Body of pancreas (tissue), 4 donors: Measurements from ENCODE around the gene BTBD8. TPM values are rescaled to one million over a fixed set of nuclear protein-coding genes. Genes with fewer than 3 reads are reported as not detected.

ENCODE experiments used
- ATAC-seq: fragments of 150-250 bp; one replicate; pipeline ENCODE4 v1.9.1; 2016
- DNase-seq, 4 donors: peaks; one replicate each; pipeline ENCODE4 v3.0.0-alpha.2; 2019
- H3K27ac ChIP-seq, 4 donors: fragments of 200-600 bp; sonication (generic); 1 replicate in 3 of 4; 2 replicates in 1 of 4; pipeline versions ENCODE4 v1.5.1 to v1.6.1; 2016 to 2019; ENCODE audit warnings: mild to moderate bottlenecking in 1 of 4, mixed read lengths in 1 of 4, moderate library complexity in 1 of 4
- H3K27me3 ChIP-seq, 2 donors: fragments of 200-600 bp; sonication (generic); one replicate each; pipeline ENCODE4 v1.6.0; 2016; ENCODE audit warnings: mild to moderate bottlenecking in 1 of 2
- H3K36me3 ChIP-seq, 2 donors: fragments of 200-600 bp; sonication (generic); replicated peaks in 1 of 2; 2 replicates each; pipeline ENCODE4 v1.5.1; 2016; ENCODE audit warnings: low read depth in 2 of 2; ENCODE audit not compliant: insufficient read depth in 1 of 2
- H3K4me1 ChIP-seq: fragments of 200-600 bp; sonication (generic); one replicate; pipeline ENCODE4 v1.6.0; 2016
- H3K4me3 ChIP-seq, 2 donors: fragments of 200-600 bp; sonication (generic); 1 replicate in 1 of 2; 2 replicates in 1 of 2; pipeline ENCODE4 v1.5.1; 2016 to 2019
- H3K9me3 ChIP-seq, 3 donors: fragments of 200-600 bp; sonication (generic); 1 replicate in 2 of 3; 2 replicates in 1 of 3; pipeline ENCODE4 v1.5.1; 2016
- POLR2A ChIP-seq, 3 donors: fragments of 450-650 bp; IDR thresholded peaks; one replicate each; pipeline ENCODE4 v1.6.1; 2016; ENCODE audit warnings: antibody characterized with exemption in 3 of 3, mild to moderate bottlenecking in 2 of 3
- WGBS, 2 donors: methylation state at CpG; one replicate each; pipeline ENCODE4 v1.1.5; 2017; 5-methylcytosine and 5-hydroxymethylcytosine counted together
- intact Hi-C: fragments of 100-400 bp; cut with DNase I; formaldehyde crosslinking; loops from one replicate; pipeline ENCODE4 v1.15.1; 2023
- total RNA-seq, 2 donors: library from RNA; depleted of rRNA; stranded (reverse); fragments of >200 nt; gene quantifications; one replicate each; pipeline ENCODE4 v1.1.0, GENCODE V29; 2016
- TF ChIP-seq, protein P1 (sequence below), 7 experiments: fragments of 450-650 bp in 4 of 7; fragments of 200-600 bp in 3 of 7; sonication (generic) in 3 of 7; IDR thresholded peaks; one replicate each; pipeline ENCODE4 v1.5.1; 2016 to 2019; ENCODE audit warnings: antibody characterized with exemption in 7 of 7

Gene BTBD8
- total RNA-seq, 2 donors from 2014 or later = 4.7 to 6.6 TPM

DNA sequence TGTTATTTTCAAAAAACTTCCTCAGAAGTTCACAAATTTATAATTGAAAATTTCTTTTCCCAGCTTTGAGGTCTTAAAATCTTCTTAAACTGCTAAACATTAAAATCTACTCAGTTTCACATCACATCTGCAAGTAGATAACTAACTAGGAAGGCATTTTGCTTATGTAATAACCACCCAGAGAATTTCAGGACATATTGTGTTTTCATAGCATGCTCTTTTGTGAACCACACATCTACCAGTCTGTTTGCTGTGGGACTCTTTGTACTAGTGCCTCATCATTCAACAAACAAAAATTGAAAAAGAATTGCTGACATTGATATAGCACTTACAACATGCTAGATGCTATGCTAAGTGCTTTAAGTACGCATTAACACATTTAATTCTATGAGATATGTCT, 105.9 kb downstream of the BTBD8 start:
- DNase-seq = no peak
- intact Hi-C loops = no loop called here
- WGBS, 2 donors = 94 to 97% methylated on average over 1 of the region's 1 CpG
- ATAC-seq = no peak
- no peaks in the 10 kb centered on the region for H3K9me3 ChIP-seq
- no peak overlapping the region for H3K27ac ChIP-seq
- no peaks in the 10 kb centered on the region for H3K27me3 ChIP-seq
- no peaks in the 10 kb centered on the region for H3K4me1 ChIP-seq
- no peak overlapping the region for H3K4me3 ChIP-seq
- TF ChIP-seq POLR2A (IDR thresholded peaks at IDR 0.05) = no peak
- TF ChIP-seq, protein P1, sequence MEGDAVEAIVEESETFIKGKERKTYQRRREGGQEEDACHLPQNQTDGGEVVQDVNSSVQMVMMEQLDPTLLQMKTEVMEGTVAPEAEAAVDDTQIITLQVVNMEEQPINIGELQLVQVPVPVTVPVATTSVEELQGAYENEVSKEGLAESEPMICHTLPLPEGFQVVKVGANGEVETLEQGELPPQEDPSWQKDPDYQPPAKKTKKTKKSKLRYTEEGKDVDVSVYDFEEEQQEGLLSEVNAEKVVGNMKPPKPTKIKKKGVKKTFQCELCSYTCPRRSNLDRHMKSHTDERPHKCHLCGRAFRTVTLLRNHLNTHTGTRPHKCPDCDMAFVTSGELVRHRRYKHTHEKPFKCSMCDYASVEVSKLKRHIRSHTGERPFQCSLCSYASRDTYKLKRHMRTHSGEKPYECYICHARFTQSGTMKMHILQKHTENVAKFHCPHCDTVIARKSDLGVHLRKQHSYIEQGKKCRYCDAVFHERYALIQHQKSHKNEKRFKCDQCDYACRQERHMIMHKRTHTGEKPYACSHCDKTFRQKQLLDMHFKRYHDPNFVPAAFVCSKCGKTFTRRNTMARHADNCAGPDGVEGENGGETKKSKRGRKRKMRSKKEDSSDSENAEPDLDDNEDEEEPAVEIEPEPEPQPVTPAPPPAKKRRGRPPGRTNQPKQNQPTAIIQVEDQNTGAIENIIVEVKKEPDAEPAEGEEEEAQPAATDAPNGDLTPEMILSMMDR (IDR thresholded peaks at IDR 0.05) = no peak
- no peaks in the 10 kb centered on the region for H3K36me3 ChIP-seq

DNA sequence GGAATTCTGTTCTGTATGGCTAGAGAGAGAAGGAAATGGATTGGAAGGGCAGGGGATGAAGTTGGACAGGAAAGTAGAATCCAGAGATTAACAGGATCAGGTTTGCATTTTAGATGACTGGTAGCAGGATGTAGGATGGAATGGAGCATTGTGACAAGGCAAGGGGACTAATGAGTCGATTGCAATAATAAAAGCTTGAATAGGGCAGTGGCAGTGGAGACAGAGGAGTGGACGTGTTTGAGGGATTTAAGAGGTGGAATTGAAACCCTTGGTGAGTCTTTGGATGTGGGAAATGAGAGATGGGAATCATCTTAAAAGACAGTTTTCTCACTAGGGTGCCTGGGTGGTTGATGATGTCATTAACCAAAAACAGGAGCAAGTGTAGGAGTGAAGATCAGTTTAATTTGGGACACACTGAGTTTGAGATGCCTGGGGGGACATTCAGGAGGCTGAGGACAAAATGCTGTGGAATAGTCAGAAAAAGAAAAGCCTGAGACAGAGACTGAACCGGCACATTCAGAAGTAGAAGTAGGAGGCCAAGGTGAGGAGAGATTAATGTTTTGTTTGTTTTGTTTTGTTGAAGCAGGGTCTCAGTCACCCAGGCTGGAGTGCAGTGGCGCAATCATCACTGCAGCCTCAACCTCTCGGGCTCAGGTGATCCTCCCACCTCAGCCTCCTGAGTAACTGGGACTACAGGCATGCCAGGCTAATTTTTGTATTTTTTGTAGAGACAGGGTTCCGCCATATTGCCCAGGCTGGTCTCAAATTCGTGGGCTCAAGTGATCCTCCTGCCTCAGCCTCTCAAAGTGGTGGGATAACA, 108.5 kb downstream of the BTBD8 start:
- no peak for DNase-seq
- TF ChIP-seq, protein P1 (IDR thresholded peaks at IDR 0.05) = no peak
- TF ChIP-seq POLR2A (IDR thresholded peaks at IDR 0.05) = no peak
- Histone ChIP-seq H3K4me3 (no peak overlapping the region), H3K9me3 (no peaks in the 10 kb centered on the region), H3K4me1 (no peaks in the 10 kb centered on the region), H3K36me3 (no peaks in the 10 kb centered on the region), H3K27ac (no peak overlapping the region), H3K27me3 (no peaks in the 10 kb centered on the region)
- 64 to 67% methylated on average over 7 of the region's 7 CpGs for WGBS, 2 donors
- intact Hi-C loops = no loop called here
- ATAC-seq = no peak

DNA sequence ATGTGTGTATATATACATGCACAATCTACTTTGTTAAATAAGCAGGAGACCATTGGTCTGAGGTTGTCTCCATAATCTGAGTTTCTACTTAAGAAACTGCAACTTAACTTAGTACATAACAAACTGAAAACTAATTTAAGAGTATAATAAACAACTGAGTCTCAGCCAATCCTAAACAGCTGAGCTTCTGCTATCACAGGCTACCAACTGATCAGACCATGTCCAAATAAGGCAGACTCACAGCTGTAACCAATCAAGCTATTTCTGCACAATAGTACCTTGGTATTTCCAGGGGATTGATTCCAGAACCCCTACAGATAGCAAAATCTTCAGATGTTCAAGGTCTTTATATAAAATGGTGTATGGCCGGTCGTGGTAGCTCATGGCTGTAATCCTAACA, 111.6 kb downstream of the BTBD8 start:
- WGBS, 2 donors = 79 to 81% methylated on average over 2 of the region's 2 CpGs

DNA sequence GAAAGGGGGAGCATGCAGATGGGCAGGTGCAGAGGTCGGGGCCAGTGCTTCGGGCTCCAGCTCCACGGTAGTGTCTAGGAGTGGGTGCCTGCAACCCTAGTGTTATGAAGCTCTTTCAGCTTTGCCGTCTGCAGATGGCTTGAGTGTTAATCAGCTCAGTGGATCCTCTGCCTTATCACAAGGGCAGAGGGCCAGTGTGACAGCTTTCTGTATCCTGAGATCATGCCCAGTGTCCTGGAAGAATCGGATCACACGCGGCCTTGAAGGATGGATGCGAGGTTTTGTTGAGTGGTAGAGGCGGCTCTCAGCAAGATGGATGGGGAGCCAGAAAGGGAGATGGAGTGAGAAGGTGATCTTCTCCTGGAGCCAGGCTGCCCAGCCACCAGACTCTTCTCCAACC, 112.1 kb downstream of the BTBD8 start:
- intact Hi-C loops = no loop called here
- no peaks in the 10 kb centered on the region for H3K36me3 ChIP-seq
- TF ChIP-seq POLR2A (IDR thresholded peaks at IDR 0.05) = no peak
- TF ChIP-seq, protein P1 (IDR thresholded peaks at IDR 0.05) = no peak
- 83 to 85% methylated on average over 6 to 9 of the region's 9 CpGs for WGBS, 2 donors
- H3K9me3 ChIP-seq = no peaks in the 10 kb centered on the region
- H3K27ac ChIP-seq = no peak overlapping the region
- DNase-seq (no peak), ATAC-seq (no peak)
- H3K27me3 ChIP-seq = no peaks in the 10 kb centered on the region
- H3K4me3 ChIP-seq = no peak overlapping the region
- no peaks in the 10 kb centered on the region for H3K4me1 ChIP-seq

More for the DNA sequence above, 111.6 kb downstream of the BTBD8 start:
- Histone ChIP-seq H3K9me3 (no peaks in the 10 kb centered on the region), H3K4me3 (no peak overlapping the region), H3K27me3 (no peaks in the 10 kb centered on the region), H3K36me3 (no peaks in the 10 kb centered on the region), H3K27ac (no peak overlapping the region), H3K4me1 (no peaks in the 10 kb centered on the region)
- TF ChIP-seq, protein P1 (IDR thresholded peaks at IDR 0.05) = no peak
- TF ChIP-seq POLR2A (IDR thresholded peaks at IDR 0.05) = no peak
- intact Hi-C loops = no loop called here
- DNase-seq = no peak
- ATAC-seq = no peak

DNA sequence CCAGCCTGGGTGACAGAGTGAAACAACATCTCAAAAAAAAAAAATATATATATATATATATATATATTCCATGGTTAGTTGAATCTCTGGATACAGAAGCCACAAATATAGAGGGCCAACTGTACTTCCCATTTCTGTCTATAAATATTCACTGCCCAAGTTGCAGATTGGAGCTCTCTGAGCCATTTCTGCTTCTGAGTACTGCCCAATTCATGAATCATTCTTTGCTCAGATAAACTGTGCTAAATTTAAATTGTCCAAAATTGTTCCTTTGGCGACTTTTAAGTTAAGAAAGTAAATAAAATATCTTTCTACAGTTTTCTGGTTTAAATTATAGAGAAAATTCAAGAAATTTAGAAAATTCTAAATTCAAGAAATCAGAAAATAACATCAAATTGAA, 114.4 kb downstream of the BTBD8 start:
- TF ChIP-seq, protein P1 (IDR thresholded peaks at IDR 0.05) = no peak
- TF ChIP-seq POLR2A (IDR thresholded peaks at IDR 0.05) = no peak
- Histone ChIP-seq H3K27me3 (no peaks in the 10 kb centered on the region), H3K27ac (no peak overlapping the region), H3K9me3 (no peaks in the 10 kb centered on the region), H3K36me3 (no peaks in the 10 kb centered on the region), H3K4me1 (no peaks in the 10 kb centered on the region), H3K4me3 (no peak overlapping the region)
- DNase-seq (no peak), ATAC-seq (no peak)
- intact Hi-C loops = no loop called here
- WGBS, 2 donors = 63 to 68% methylated on average over 1 of the region's 1 CpG
